ENCODE results near the gene SLC35D3.
"Not testable (repeated sequence)": the region's sequence is repeated elsewhere in the genome, so short reads cannot be mapped to it uniquely, and the experiment has no call there.

The SLC35D3 gene

GRCh38 chr6:136923116-136923953 lies 1.2 kb downstream of the SLC35D3 start:
- DNase-seq = no peak

DNA sequence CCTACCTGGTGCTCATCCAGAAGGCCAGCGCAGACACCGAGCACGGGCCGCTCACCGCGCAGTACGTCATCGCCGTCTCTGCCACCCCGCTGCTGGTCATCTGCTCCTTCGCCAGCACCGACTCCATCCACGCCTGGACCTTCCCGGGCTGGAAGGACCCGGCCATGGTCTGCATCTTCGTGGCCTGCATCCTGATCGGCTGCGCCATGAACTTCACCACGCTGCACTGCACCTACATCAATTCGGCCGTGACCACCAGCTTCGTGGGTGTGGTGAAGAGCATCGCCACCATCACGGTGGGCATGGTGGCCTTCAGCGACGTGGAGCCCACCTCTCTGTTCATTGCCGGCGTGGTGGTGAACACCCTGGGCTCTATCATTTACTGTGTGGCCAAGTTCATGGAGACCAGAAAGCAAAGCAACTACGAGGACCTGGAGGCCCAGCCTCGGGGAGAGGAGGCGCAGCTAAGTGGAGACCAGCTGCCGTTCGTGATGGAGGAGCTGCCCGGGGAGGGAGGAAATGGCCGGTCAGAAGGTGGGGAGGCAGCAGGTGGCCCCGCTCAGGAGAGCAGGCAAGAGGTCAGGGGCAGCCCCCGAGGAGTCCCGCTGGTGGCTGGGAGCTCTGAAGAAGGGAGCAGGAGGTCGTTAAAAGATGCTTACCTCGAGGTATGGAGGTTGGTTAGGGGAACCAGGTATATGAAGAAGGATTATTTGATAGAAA lies 2.0 kb downstream of the SLC35D3 start:
- DNase-seq = no peak

DNA sequence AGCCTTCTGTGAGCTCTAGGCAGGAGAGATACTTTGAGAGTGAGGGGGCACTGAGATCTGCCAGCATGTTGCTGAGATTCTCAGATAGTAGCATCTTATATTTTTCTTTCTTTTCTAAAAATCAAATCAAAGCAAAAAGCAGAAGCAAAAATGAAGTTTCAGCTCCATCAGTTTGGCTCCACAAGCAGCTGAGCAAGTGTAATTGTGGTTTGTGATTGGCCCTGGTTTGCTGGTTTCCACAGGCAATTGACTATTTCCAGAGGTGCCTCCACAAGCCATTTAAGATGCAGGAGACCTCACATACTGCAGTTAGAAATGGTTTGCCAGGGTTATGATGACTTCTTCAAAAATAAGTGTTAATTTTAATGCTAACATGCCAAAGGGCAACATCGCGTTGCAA lies 4.3 kb downstream of the SLC35D3 start:
- DNase-seq = no peak

GRCh38 chr6:136927292-136927691 lies 5.2 kb downstream of the SLC35D3 start:
- DNase-seq = no peak

DNA sequence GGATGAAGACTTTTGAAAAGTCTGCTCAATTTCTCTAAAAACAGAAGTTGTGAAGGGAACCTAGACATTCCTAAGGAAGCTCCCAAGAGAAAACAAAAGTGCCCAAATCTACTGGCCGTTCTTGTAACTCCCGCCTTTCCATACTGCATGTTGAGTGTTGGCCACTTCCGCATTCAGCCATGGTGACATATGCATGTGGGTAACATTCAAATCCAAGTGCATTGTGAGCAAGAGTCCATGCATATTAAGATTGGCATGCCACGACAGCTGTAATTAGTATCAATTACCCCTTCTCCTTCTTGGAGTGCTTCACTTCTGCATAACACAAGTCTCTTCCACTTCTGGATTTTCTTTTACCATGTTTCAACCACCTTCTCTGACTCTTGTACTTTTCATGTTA lies 8.4 kb downstream of the SLC35D3 start:
- DNase-seq = no peak

GRCh38 chr6:136932599-136932998 lies 10.5 kb downstream of the SLC35D3 start:
- DNase-seq = no peak

- DNase-seq = no peak
Observed at GRCh38 chr6:136945072-136945471, 23.0 kb downstream of the SLC35D3 start.

DNA sequence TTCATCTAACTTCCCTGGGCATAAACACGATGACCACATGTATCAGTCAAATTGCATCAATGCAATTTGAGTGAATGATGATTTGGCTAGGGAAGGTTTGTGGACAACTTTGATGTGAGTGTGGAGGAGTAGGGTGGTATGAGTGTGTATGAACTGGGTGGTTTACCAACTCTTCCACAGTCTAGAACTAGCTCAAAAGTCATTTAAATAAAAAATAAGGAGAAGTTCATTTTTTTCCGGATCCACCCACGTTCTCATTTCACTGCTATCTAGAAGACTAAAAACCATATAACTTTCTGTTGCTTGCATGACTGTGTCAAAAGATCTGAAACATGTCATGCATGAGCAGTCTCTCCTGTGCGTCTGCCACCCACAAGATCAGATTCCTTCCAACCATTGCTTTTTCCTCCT lies 23.6 kb downstream of the SLC35D3 start:
- DNase-seq = no peak

DNA sequence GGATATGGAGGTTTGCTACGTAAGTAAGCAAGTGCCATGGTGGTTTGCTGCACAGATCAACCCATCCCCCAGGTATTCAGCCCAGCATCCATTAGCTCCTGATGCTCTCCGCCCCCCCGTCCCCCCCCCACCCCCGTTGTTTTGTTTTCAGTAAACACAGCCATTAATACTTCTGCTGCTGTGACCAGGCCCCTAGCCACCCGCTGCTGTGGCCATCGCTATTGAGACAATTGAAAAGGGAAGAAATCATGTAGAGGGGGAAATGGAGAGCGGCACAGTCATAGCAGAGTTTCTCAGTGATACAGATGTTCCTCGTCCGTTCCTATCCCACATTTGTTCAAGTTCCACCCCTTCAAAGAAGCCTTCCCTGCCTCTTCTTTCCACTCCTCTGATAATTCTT lies 24.9 kb downstream of the SLC35D3 start:
- no peak for DNase-seq

DNA sequence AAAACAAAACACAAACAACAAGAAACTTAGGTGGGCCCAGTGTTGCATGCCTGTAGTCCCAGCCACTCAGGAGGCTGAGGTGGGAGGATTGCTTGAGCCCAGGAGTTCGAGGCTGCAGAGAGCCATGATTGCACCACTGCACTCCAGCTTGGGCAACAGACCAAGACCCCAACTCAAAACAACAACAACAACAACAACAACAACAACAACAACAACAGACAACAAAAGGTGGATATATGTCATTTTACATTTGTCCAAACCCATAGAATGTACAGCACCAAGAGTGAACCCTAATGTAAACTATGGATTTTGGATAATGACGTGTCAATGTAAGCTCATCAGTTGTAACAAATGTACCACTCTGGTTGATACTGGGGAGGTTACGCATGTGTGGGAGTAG lies 27.9 kb downstream of the SLC35D3 start:
- not testable (repeated sequence) for DNase-seq

DNA sequence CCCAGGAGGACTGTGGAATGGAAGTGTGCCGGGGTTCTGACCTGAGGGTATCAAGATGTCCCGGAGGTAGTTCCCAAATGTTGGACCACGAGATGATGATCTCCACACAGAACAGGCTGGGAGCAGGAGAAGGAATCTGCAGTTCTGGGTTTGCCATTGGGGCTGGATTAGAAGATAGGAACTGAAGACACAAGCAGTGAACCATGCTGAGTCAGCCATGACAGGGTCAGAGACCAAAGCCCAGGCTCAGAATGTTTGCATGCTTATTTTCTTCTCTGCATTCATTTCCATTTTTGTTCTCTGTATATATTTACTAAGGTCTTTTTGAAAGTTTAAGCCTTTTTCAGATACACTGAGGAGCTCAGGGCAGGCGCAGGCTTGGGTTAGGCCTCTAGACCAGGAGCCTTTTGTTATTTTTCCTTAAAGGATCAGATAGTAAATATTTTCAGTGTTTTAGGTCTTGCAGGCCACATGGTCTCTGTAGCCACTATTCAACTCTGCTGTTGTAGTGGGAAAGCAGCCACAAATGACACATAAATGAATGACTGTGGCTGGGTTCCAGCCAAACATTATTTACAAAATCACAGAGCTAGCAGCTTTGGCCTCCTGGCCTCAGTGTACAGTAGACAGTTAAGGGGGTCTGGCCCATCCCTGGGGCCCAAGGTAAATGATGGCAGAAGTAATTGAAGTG lies 28.5 kb downstream of the SLC35D3 start:
- no peak for DNase-seq

- DNase-seq = no peak
Observed at GRCh38 chr6:136952714-136953260, 30.7 kb downstream of the SLC35D3 start.

DNA sequence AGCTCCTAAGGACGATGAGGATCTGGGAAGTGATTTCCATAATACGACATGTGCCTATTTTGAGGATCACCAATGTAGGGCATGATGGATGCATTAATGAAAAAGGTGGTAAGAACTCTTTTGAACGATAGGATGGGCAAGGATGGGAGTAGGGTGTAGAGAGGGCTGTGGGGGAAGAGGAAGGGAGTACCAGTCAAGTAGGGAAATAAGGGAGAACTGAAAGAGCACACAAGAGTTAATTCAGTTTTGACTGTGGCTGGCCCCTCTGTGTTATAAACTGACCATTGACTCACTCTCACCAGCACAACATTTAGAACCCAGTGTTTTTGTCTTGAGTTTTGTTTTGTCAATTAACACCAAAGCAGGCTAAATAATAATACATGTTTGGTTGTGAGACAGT lies 33.0 kb downstream of the SLC35D3 start:
- DNase-seq = no peak

GRCh38 chr6:136956590-136957544 lies 34.8 kb downstream of the SLC35D3 start:
- no peak for DNase-seq

- DNase-seq = no peak
Observed at GRCh38 chr6:136958168-136958567, 36.1 kb downstream of the SLC35D3 start.

DNA sequence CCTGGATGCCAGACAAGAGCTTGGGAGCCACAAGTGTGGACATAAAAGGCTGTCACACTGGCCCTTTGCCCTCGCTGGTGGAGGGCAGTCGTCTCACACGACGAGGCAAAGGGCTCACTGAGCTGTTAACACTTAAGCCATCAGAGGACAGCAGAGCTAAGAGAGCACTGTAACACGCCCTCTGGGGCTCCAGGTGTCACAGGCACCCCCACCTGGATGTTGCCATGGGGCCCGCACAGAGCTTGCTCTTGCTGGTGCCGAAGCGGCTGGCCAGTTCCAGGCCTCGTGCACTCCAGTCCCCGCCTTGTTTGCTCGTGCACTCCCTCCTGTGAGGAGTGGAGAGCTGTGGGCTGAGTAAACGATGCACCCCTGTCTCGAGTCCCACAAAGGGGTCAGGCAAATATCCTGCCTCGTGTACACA lies 37.4 kb downstream of the SLC35D3 start:
- no peak for DNase-seq

DNA sequence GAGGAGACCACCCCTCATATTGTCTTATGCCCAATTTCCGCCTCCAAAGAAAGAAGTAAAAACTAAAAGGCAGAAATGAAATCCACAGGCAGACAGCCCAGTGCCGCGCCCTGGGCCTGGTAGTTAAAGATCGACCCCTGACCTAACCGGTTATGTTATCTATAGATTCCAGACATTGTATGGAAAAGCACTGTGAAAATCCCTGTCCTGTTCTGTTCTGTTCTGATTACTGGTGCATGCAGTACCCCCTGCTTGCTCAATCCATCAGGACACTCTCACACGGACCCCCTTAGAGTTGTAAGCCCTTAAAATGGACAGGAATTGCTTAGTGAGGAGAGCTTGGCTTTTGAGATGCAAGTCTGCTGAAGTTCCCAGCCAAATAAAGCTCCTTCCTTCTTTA lies 37.8 kb downstream of the SLC35D3 start:
- DNase-seq = not testable (repeated sequence)

DNA sequence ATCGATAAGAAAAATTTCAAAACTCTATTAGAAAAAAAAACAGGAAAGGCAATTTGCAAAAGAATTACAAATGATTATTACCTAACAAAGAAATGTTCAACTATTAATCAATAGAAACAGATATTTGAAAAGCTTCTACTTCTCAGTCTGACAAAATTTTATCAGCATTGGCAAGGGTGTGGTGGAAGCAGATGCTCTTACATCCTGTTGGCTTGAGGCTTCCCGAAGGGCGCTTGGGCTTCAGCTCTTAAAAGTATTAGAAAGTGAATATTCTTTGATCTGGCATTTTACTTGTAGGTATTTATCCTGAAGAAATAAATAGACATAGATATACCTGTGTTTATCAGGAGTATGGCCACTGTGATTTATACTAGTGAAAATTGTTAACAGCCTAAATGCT lies 38.7 kb downstream of the SLC35D3 start:
- DNase-seq = no peak

DNA sequence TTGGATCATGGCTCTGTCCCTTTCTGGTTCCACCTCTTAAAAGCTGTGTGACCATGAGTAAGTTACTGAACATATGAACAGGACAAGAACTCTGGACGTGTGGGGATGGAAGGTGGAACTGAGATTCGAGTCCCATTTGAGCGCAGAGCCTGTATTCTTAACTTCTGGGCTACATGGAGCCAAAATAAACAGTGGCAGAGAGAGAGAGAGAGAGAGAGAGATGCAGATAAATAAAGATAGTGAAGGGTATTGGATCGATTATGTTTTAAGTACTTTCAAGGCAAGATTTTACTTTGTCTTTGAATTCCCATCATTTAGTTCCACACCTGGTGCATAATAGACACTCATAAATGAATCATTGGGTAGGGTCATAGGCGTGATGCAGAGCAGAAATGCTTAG lies 39.7 kb downstream of the SLC35D3 start:
- DNase-seq = no peak

DNA sequence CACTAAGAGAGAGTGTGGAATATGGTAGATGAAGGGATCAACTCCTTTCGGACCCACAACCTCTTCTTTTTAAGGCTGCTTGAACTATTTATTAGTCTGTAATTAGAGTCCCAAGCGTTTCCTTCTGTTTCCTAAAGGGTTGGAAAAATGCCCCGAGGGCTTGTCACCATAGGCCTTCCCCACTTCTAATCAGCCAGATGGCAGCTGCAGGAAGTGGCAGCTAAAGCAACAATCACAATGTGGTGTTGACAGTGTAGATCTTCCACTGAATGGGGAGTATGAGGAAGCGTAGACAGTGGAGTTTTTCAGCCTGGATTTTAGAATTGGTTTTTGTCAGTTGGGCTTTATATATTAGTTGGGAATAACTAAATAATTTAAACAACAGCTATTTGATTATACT lies 40.6 kb downstream of the SLC35D3 start:
- no peak for DNase-seq

- DNase-seq = no peak
Observed at GRCh38 chr6:136963259-136963658, 41.2 kb downstream of the SLC35D3 start.

- no peak for DNase-seq
Observed at GRCh38 chr6:136964398-136964797, 42.3 kb downstream of the SLC35D3 start.

Data from KG1 (cell line).